HG03095 (cell line): Measurements from ENCODE around the gene SCAMP5.
A peak's percentile ranks its signal among the peaks of the same experiment; 100 is the strongest.

Experiments
- ATAC-seq: cut with Tn5 transposase; IDR thresholded peaks from one replicate; pipeline ENCODE4 v1.9.1; 2021; ENCODE audit warnings: moderate library complexity; ENCODE audit not compliant: unreplicated experiment

SCAMP5 gene

GRCh38 chr15:74976159-74976558, 19.2 kb upstream of the SCAMP5 start:
- ATAC-seq: no peak

- ATAC-seq: no peak
These were observed 17.8 kb upstream of the SCAMP5 start for GRCh38 chr15:74977599-74977998.

- ATAC-seq: no peak
These were observed 17.3 kb upstream of the SCAMP5 start for GRCh38 chr15:74978077-74978476.

GRCh38 chr15:74978503-74978902, 16.9 kb upstream of the SCAMP5 start:
- no peak for ATAC-seq

GRCh38 chr15:74982183-74982582, 13.2 kb upstream of the SCAMP5 start:
- ATAC-seq: no peak

- no peak for ATAC-seq
These were observed 11.6 kb upstream of the SCAMP5 start for GRCh38 chr15:74983725-74984231.

GRCh38 chr15:74988007-74988800, 7.2 kb upstream of the SCAMP5 start:
- ATAC-seq: no peak

- no peak for ATAC-seq
These were observed 5.8 kb upstream of the SCAMP5 start for GRCh38 chr15:74989527-74989926.

- no peak for ATAC-seq
These were observed 2.7 kb upstream of the SCAMP5 start for GRCh38 chr15:74992619-74993018.

- ATAC-seq: no peak
These were observed 1.1 kb upstream of the SCAMP5 start for GRCh38 chr15:74994236-74994635.

GRCh38 chr15:74994685-74995084, 678 bp upstream of the SCAMP5 start:
- ATAC-seq: no peak

- no peak for ATAC-seq
These were observed 709 bp downstream of the SCAMP5 start for GRCh38 chr15:74995779-74996765.

GRCh38 chr15:74997141-74997540, 1.8 kb downstream of the SCAMP5 start:
- ATAC-seq: no peak

GRCh38 chr15:74997543-74997942, 2.2 kb downstream of the SCAMP5 start:
- no peak for ATAC-seq

GRCh38 chr15:75001310-75001709, 5.9 kb downstream of the SCAMP5 start:
- ATAC-seq: no peak

- ATAC-seq: no peak
These were observed 7.0 kb downstream of the SCAMP5 start for GRCh38 chr15:75002398-75002797.

GRCh38 chr15:75007216-75007615, 11.9 kb downstream of the SCAMP5 start:
- no peak for ATAC-seq

GRCh38 chr15:75008221-75008625, 12.9 kb downstream of the SCAMP5 start:
- ATAC-seq: no peak

- peak; percentile 86 for ATAC-seq
These were observed 13.4 kb downstream of the SCAMP5 start for GRCh38 chr15:75008629-75009326.

GRCh38 chr15:75016431-75016830, 21.1 kb downstream of the SCAMP5 start:
- ATAC-seq: no peak

- no peak for ATAC-seq
These were observed 24.6 kb downstream of the SCAMP5 start for GRCh38 chr15:75019916-75020315.
